H9 (cell line): Measurements from ENCODE around the gene RRBP1. TPM values are rescaled to one million over a fixed set of nuclear protein-coding genes. Genes with fewer than 3 reads are reported as not detected.

ENCODE experiments used
- DNase-seq: peaks from one replicate; pipeline ENCODE4 v3.0.0-alpha.2; 2017
- H2AFZ ChIP-seq: one replicate; pipeline ENCODE4 v1.6.1; 2013; ENCODE audit warnings: mild to moderate bottlenecking, low read length, control low read depth, moderate library complexity
- H2AK5ac ChIP-seq: 2 replicates; pipeline ENCODE4 v1.6.1; 2013; ENCODE audit warnings: low read length, control low read depth, mixed read lengths; ENCODE audit not compliant: insufficient read length
- H2BK120ac ChIP-seq: one replicate; pipeline ENCODE4 v1.6.1; 2013; ENCODE audit warnings: low read depth, mild to moderate bottlenecking, low read length, control low read depth, inconsistent platforms; ENCODE audit not compliant: poor library complexity, severe bottlenecking
- H2BK12ac ChIP-seq: 2 replicates; pipeline ENCODE4 v1.6.1; 2013; ENCODE audit warnings: low read length, control low read depth, mixed read lengths, low read depth; ENCODE audit not compliant: insufficient read length
- H2BK15ac ChIP-seq: 2 replicates; pipeline ENCODE4 v1.6.1; 2013; ENCODE audit warnings: low read depth, low read length, control low read depth
- H2BK20ac ChIP-seq: one replicate; pipeline ENCODE4 v1.6.1; 2013; ENCODE audit warnings: low read depth, mild to moderate bottlenecking, low read length, control low read depth, inconsistent platforms; ENCODE audit not compliant: poor library complexity, severe bottlenecking
- H2BK5ac ChIP-seq: 2 replicates; pipeline ENCODE4 v1.6.1; 2013; ENCODE audit warnings: low read length, control low read depth, mixed read lengths; ENCODE audit not compliant: insufficient read length
- H3K14ac ChIP-seq: 2 replicates; pipeline ENCODE4 v1.6.1; 2013; ENCODE audit warnings: low read length, control low read depth; ENCODE audit not compliant: insufficient read depth
- H3K18ac ChIP-seq: 2 replicates; pipeline ENCODE4 v1.6.1; 2013; ENCODE audit warnings: low read depth, mild to moderate bottlenecking, mixed read lengths, low read length, control low read depth; ENCODE audit not compliant: insufficient read length
- H3K23ac ChIP-seq: 2 replicates; pipeline ENCODE4 v1.6.1; 2013; ENCODE audit warnings: low read length, control low read depth, mixed read lengths, low read depth; ENCODE audit not compliant: insufficient read length
- H3K23me2 ChIP-seq: 2 replicates; pipeline ENCODE4 v1.6.1; 2013; ENCODE audit warnings: low read depth, mild to moderate bottlenecking, mixed read lengths, low read length, control low read depth; ENCODE audit not compliant: insufficient read length, poor library complexity, severe bottlenecking
- H3K27ac ChIP-seq: 2 replicates; pipeline ENCODE4 v1.5.1; 2013; ENCODE audit warnings: low read length, control low read depth, mixed read lengths, low read depth; ENCODE audit not compliant: insufficient read length
- H3K27me3 ChIP-seq: 2 replicates; pipeline ENCODE4 v1.6.1; 2013; ENCODE audit warnings: low read length, control low read depth, inconsistent platforms; ENCODE audit not compliant: insufficient read depth
- H3K4ac ChIP-seq: 2 replicates; pipeline ENCODE4 v1.6.1; 2013; ENCODE audit warnings: low read depth, mild to moderate bottlenecking, control low read depth, inconsistent platforms, low read length, moderate library complexity
- H3K4me1 ChIP-seq: 2 replicates; pipeline ENCODE4 v1.6.1; 2013; ENCODE audit warnings: low read length, control low read depth, inconsistent platforms; ENCODE audit not compliant: insufficient read depth
- H3K4me2 ChIP-seq: 2 replicates; pipeline ENCODE4 v1.6.1; 2013; ENCODE audit warnings: low read length, control low read depth, mixed read lengths; ENCODE audit not compliant: insufficient read length, insufficient read depth
- H3K56ac ChIP-seq: 2 replicates; pipeline ENCODE4 v1.6.1; 2013; ENCODE audit warnings: low read depth, mild to moderate bottlenecking, mixed read lengths, low read length, control low read depth; ENCODE audit not compliant: insufficient read length
- H3K79me1 ChIP-seq: 2 replicates; pipeline ENCODE4 v1.6.1; 2013; ENCODE audit warnings: low read depth, mild to moderate bottlenecking, moderate library complexity, low read length, control low read depth, inconsistent platforms; ENCODE audit not compliant: insufficient read depth, poor library complexity, severe bottlenecking
- H3K79me2 ChIP-seq: 2 replicates; pipeline ENCODE4 v1.6.1; 2013; ENCODE audit warnings: low read length, control low read depth, inconsistent platforms; ENCODE audit not compliant: insufficient read depth
- H3K9ac ChIP-seq: 2 replicates; pipeline ENCODE4 v1.6.1; 2013; ENCODE audit warnings: low read length, control low read depth, mixed read lengths; ENCODE audit not compliant: insufficient read length; ENCODE audit errors: extremely low read depth
- H3K9me3 ChIP-seq: one replicate; pipeline ENCODE4 v1.6.1; 2013; ENCODE audit warnings: low read depth, low read length, inconsistent platforms; ENCODE audit not compliant: control insufficient read depth
- H3T11ph ChIP-seq: one replicate; pipeline ENCODE4 v1.6.1; 2013; ENCODE audit warnings: mild to moderate bottlenecking, low read length, control low read depth, inconsistent platforms
- H4K20me1 ChIP-seq: one replicate; pipeline ENCODE4 v1.6.1; 2013; ENCODE audit not compliant: control insufficient read depth, insufficient read length, insufficient read depth
- H4K5ac ChIP-seq: 2 replicates; pipeline ENCODE4 v1.6.1; 2013; ENCODE audit warnings: low read depth, mild to moderate bottlenecking, mixed read lengths, low read length, control low read depth; ENCODE audit not compliant: insufficient read length
- H4K8ac ChIP-seq: replicated peaks from 2 replicates; pipeline ENCODE4 v1.6.1; 2013; ENCODE audit warnings: low read length, control low read depth, mixed read lengths, low read depth; ENCODE audit not compliant: insufficient read length
- H4K91ac ChIP-seq: 2 replicates; pipeline ENCODE4 v1.6.1; 2013; ENCODE audit warnings: low read depth, mild to moderate bottlenecking, moderate library complexity, mixed read lengths, low read length, control low read depth; ENCODE audit not compliant: insufficient read length
- H3K27ac Mint-ChIP-seq, 3 experiments: 2 replicates in 2 of 3; 3 replicates in 1 of 3; pipeline ENCODE4 v1.8.0; 2020 to 2021; ENCODE audit warnings: mixed read lengths in 3 of 3, mild to moderate bottlenecking in 1 of 3, moderate library complexity in 1 of 3
- H3K27me3 Mint-ChIP-seq: 2 replicates; pipeline ENCODE4 v1.8.0; 2021; ENCODE audit warnings: low read depth, mild to moderate bottlenecking, moderate library complexity, mixed read lengths
- H3K36me3 Mint-ChIP-seq, 3 experiments: 2 replicates in 2 of 3; 3 replicates in 1 of 3; pipeline ENCODE4 v1.8.0; 2020 to 2021; ENCODE audit warnings: low read depth in 3 of 3, mixed read lengths in 3 of 3; ENCODE audit not compliant: insufficient read depth in 1 of 3
- H3K4me1 Mint-ChIP-seq, 2 experiments: 2 replicates each; pipeline ENCODE4 v1.8.0; 2020; ENCODE audit warnings: mixed read lengths in 2 of 2
- H3K4me3 Mint-ChIP-seq, 2 experiments: 2 replicates in 1 of 2; 3 replicates in 1 of 2; pipeline ENCODE4 v1.8.0; 2020 to 2021; ENCODE audit warnings: mild to moderate bottlenecking in 2 of 2, mixed read lengths in 2 of 2, moderate library complexity in 1 of 2
- H3K9me3 Mint-ChIP-seq, 2 experiments: 2 replicates in 1 of 2; 3 replicates in 1 of 2; pipeline ENCODE4 v1.8.0; 2020; ENCODE audit warnings: mild to moderate bottlenecking in 2 of 2, mixed read lengths in 2 of 2, moderate library complexity in 1 of 2
- WGBS: extraction: QIAGEN DNeasy Blood & Tissue Kit; methylation state at CpG from one replicate; pipeline ENCODE4 v1.1.7; 2013; ENCODE audit warnings: missing lambda C conversion rate, low lambda C conversion rate, mixed read lengths; ENCODE audit not compliant: insufficient read length; ENCODE audit errors: extremely low coverage; 5-methylcytosine and 5-hydroxymethylcytosine counted together
- total RNA-seq: library from RNA; stranded (reverse); gene quantifications from 2 replicates; pipeline ENCODE4 v1.2.1, GENCODE V29; 2021
- TF ChIP-seq, protein P1 (sequence below): fragments of 200-600 bp; sonication (generic); conservative IDR thresholded peaks from 3 replicates; pipeline ENCODE4 v1.8.0; 2021; ENCODE audit warnings: antibody characterized with exemption, mild to moderate bottlenecking

RRBP1 gene
- total RNA-seq, 1 experiment from 2014 or later: 97.8 TPM

- H3K4ac ChIP-seq: no peak overlapping the region
- H3K27me3 ChIP-seq: no peaks in the 10 kb centered on the region
- H2BK120ac ChIP-seq: no peak overlapping the region
- H3K79me2 ChIP-seq: peaks cover 23% of the 10 kb centered on the region; the same call in 1 of the 2 replicates
- H2BK12ac ChIP-seq: no peak overlapping the region
- peaks cover 0 to 10% of the 10 kb centered on the region in 2 experiments; a peak in 4 of 5 replicates for H3K9me3 Mint-ChIP-seq
- peak overlapping the region; percentile 55 to 91 (median 72) for H3K27ac Mint-ChIP-seq
- peaks cover 19 to 26% (median 21%) of the 10 kb centered on the region in 3 experiments for H3K36me3 Mint-ChIP-seq
- H3K27me3 Mint-ChIP-seq: no peaks in the 10 kb centered on the region; the same call in 1 of the 2 replicates
- no peak overlapping the region for H3K14ac ChIP-seq
- peaks cover 7% of the 10 kb centered on the region for H3K79me1 ChIP-seq
- no peak for DNase-seq
- H2AK5ac ChIP-seq: no peak overlapping the region
- H2BK15ac ChIP-seq: no peak overlapping the region
- WGBS: no CpG with 5 or more reads among the region's 11 CpGs
- no peaks in the 10 kb centered on the region for H3K23me2 ChIP-seq
- H4K20me1 ChIP-seq: no peaks in the 10 kb centered on the region
- H3K9me3 ChIP-seq: no peaks in the 10 kb centered on the region
- H3K4me1 ChIP-seq: peaks cover 2% of the 10 kb centered on the region
- no peak overlapping the region for H3K4me2 ChIP-seq
- H3K23ac ChIP-seq: no peak overlapping the region
- no peak overlapping the region for H3K27ac ChIP-seq
- no peak overlapping the region for H2BK20ac ChIP-seq
- H3K18ac ChIP-seq: no peak overlapping the region
- TF ChIP-seq, protein P1, sequence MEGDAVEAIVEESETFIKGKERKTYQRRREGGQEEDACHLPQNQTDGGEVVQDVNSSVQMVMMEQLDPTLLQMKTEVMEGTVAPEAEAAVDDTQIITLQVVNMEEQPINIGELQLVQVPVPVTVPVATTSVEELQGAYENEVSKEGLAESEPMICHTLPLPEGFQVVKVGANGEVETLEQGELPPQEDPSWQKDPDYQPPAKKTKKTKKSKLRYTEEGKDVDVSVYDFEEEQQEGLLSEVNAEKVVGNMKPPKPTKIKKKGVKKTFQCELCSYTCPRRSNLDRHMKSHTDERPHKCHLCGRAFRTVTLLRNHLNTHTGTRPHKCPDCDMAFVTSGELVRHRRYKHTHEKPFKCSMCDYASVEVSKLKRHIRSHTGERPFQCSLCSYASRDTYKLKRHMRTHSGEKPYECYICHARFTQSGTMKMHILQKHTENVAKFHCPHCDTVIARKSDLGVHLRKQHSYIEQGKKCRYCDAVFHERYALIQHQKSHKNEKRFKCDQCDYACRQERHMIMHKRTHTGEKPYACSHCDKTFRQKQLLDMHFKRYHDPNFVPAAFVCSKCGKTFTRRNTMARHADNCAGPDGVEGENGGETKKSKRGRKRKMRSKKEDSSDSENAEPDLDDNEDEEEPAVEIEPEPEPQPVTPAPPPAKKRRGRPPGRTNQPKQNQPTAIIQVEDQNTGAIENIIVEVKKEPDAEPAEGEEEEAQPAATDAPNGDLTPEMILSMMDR: no peak
- H3T11ph ChIP-seq: no peak overlapping the region
- H4K5ac ChIP-seq: no peak overlapping the region
- H3K4me1 Mint-ChIP-seq: peaks cover 19 to 30% of the 10 kb centered on the region in 2 experiments
- H4K8ac ChIP-seq: no peak overlapping the region
- no peak overlapping the region for H2BK5ac ChIP-seq
- H3K9ac ChIP-seq: no peak overlapping the region
- no peak overlapping the region; a peak in 1 of 5 replicates for H3K4me3 Mint-ChIP-seq
- no peak overlapping the region for H3K56ac ChIP-seq
- H2AFZ ChIP-seq: no peak overlapping the region
- no peak overlapping the region for H4K91ac ChIP-seq
These were observed 17.9 kb downstream of the RRBP1 start for GRCh38 chr20:17664025-17664633.
